ENCODE data around the gene SLC35F4. TPM values are rescaled to one million over a fixed set of nuclear protein-coding genes. Genes with fewer than 3 reads are reported as not detected.

The SLC35F4 gene
- total RNA-seq, 1 donor from 2014 or later, result not detected

- intact Hi-C loops (cut with micrococcal nuclease), result no loop called here
Observed at GRCh38 chr14:57637901-57638300, 228.0 kb downstream of the SLC35F4 start.

GRCh38 chr14:57634335-57634734, 231.6 kb downstream of the SLC35F4 start:
- intact Hi-C loops (cut with micrococcal nuclease), result no loop called here

- intact Hi-C loops (cut with micrococcal nuclease), result no loop called here
Observed at GRCh38 chr14:57632649-57633048, 233.2 kb downstream of the SLC35F4 start.

- intact Hi-C loops (cut with micrococcal nuclease), result no loop called here
Observed at GRCh38 chr14:57617510-57617909, 248.4 kb downstream of the SLC35F4 start.

GRCh38 chr14:57612946-57613345, 252.9 kb downstream of the SLC35F4 start:
- intact Hi-C loops (cut with micrococcal nuclease), result no loop called here

GRCh38 chr14:57611555-57612075, 254.3 kb downstream of the SLC35F4 start:
- intact Hi-C loops (cut with micrococcal nuclease), result no loop called here

GRCh38 chr14:57610631-57611030, 255.3 kb downstream of the SLC35F4 start:
- intact Hi-C loops (cut with micrococcal nuclease), result no loop called here

- intact Hi-C loops (cut with micrococcal nuclease), result no loop called here
Observed at GRCh38 chr14:57609192-57610075, 256.5 kb downstream of the SLC35F4 start.

GRCh38 chr14:57607086-57607485, 258.8 kb downstream of the SLC35F4 start:
- intact Hi-C loops (cut with micrococcal nuclease), result no loop called here

GRCh38 chr14:57583396-57583795, 282.5 kb downstream of the SLC35F4 start:
- intact Hi-C loops (cut with micrococcal nuclease), result no loop called here

GRCh38 chr14:57582746-57583145, 283.1 kb downstream of the SLC35F4 start:
- intact Hi-C loops (cut with micrococcal nuclease), result no loop called here

GRCh38 chr14:57578801-57579200, 287.1 kb downstream of the SLC35F4 start:
- intact Hi-C loops (cut with micrococcal nuclease), result no loop called here

GRCh38 chr14:57576498-57576897, 289.4 kb downstream of the SLC35F4 start:
- intact Hi-C loops (cut with micrococcal nuclease), result no loop called here

- intact Hi-C loops (cut with micrococcal nuclease), result no loop called here
Observed at GRCh38 chr14:57575482-57575881, 290.4 kb downstream of the SLC35F4 start.

GRCh38 chr14:57574617-57575288, 291.1 kb downstream of the SLC35F4 start:
- intact Hi-C loops (cut with micrococcal nuclease), result no loop called here

GRCh38 chr14:57573173-57573572, 292.7 kb downstream of the SLC35F4 start:
- intact Hi-C loops (cut with micrococcal nuclease), result no loop called here

GRCh38 chr14:57568554-57568953, 297.3 kb downstream of the SLC35F4 start:
- intact Hi-C loops (cut with micrococcal nuclease), result no loop called here

- intact Hi-C loops (cut with micrococcal nuclease), result no loop called here
Observed at GRCh38 chr14:57567220-57567619, 298.7 kb downstream of the SLC35F4 start.

GRCh38 chr14:57560681-57561080, 305.2 kb downstream of the SLC35F4 start:
- intact Hi-C loops (cut with micrococcal nuclease), result no loop called here

- intact Hi-C loops (cut with micrococcal nuclease), result no loop called here
Observed at GRCh38 chr14:57559576-57559975, 306.3 kb downstream of the SLC35F4 start.

- intact Hi-C loops (cut with micrococcal nuclease), result no loop called here
Observed at GRCh38 chr14:57549765-57550420, 316.0 kb downstream of the SLC35F4 start.

All from T-helper 1 cell treated with Interleukin-12 subunit alpha and Interleukin-12 subunit beta and Interleukin-4 antibody, amounts not matched to agents 30 ng/mL and 1 ng/mL, for 36 hours (primary cell).